Ishikawa (cell line): Measurements from ENCODE around the gene IRF8.

ENCODE experiments used
- CEBPB ChIP-seq: IDR thresholded peaks from 2 replicates; pipeline ENCODE4 v1.6.1; 2012
- CREB1 ChIP-seq: IDR thresholded peaks from 2 replicates; pipeline ENCODE4 v1.6.1; 2012; ENCODE audit warnings: low read depth
- EGR1 ChIP-seq: IDR thresholded peaks from 2 replicates; pipeline ENCODE4 v1.6.1; 2012
- EP300 ChIP-seq: IDR thresholded peaks from 2 replicates; pipeline ENCODE4 v1.6.1; 2012; ENCODE audit warnings: borderline replicate concordance
- FOXM1 ChIP-seq: IDR thresholded peaks from 2 replicates; pipeline ENCODE4 v1.6.1; 2012; ENCODE audit warnings: low read depth, borderline replicate concordance
- MAX ChIP-seq: IDR thresholded peaks from 2 replicates; pipeline ENCODE4 v1.6.1; 2012
- NFIC ChIP-seq: IDR thresholded peaks from 2 replicates; pipeline ENCODE4 v1.6.1; 2012
- RAD21 ChIP-seq: IDR thresholded peaks from 2 replicates; pipeline ENCODE4 v1.6.1; 2012; ENCODE audit warnings: low read depth
- REST ChIP-seq: IDR thresholded peaks from 2 replicates; pipeline ENCODE4 v1.6.1; 2012; ENCODE audit warnings: low read depth, mild to moderate bottlenecking
- TAF1 ChIP-seq: IDR thresholded peaks from 2 replicates; pipeline ENCODE4 v1.6.1; 2012; ENCODE audit warnings: low read depth, mild to moderate bottlenecking
- TCF12 ChIP-seq: IDR thresholded peaks from 2 replicates; pipeline ENCODE4 v1.6.1; 2012; ENCODE audit warnings: low read depth
- TEAD4 ChIP-seq: IDR thresholded peaks from 2 replicates; pipeline ENCODE4 v1.6.1; 2012
- YY1 ChIP-seq: IDR thresholded peaks from 2 replicates; pipeline ENCODE4 v1.6.1; 2012; ENCODE audit warnings: low read depth
- ZBTB7A ChIP-seq: IDR thresholded peaks from 2 replicates; pipeline ENCODE4 v1.6.1; 2012; ENCODE audit warnings: low read depth

- TF ChIP-seq MAX (no peak), YY1 (no peak), EP300 (no peak), TAF1 (no peak), RAD21 (no peak), CREB1 (no peak), EGR1 (no peak), CEBPB (no peak), TCF12 (no peak), REST (no peak), TEAD4 (no peak), FOXM1 (no peak), ZBTB7A (no peak), NFIC (no peak)
These were observed 12.4 kb downstream of the IRF8 start for GRCh38 chr16:85911251-85911930.
